Measurements from ENCODE around the gene TIMM8B.
"Not testable (repeated sequence)": the region's sequence is repeated elsewhere in the genome, so short reads cannot be mapped to it uniquely, and the experiment has no call there.

Gene TIMM8B

GRCh38 chr11:112073941-112074811 is 12.4 kb downstream of the TIMM8B start, which contains the start of the genes NKAPD1 and PIH1D2:
TSS of gene NKAPD1 (plus strand) at chr11:112074299. CDS start at chr11:112075575, 1,276 bp downstream.
TSS of gene PIH1D2 (minus strand) at chr11:112074017. CDS start at chr11:112073174, 843 bp downstream.
- DNase-seq (ENCODE audit: low read depth), result peak; percentile 70

DNA sequence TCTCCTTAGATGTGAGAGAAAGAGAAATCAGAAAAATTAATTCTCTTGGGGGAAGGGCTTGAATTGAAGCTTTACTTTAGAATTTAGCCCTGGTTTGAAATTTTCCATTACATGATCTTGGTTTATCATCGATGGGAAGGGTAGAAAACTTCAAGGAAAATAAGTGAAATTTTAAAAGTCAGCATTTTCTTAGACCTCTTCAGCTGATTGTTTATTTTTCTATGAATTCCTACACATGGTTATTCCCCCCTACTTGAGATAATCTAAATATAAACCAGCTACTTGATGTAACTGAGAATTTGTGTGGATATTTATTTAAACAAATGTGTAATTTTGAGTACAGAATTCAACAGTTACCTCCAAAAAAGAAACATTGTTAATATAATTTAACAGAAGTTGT is 23.6 kb downstream of the TIMM8B start:
- DNase-seq (ENCODE audit: low read depth), result no peak

- DNase-seq (ENCODE audit: low read depth), result no peak
Observed at GRCh38 chr11:112058103-112058502, 28.5 kb downstream of the TIMM8B start.

GRCh38 chr11:112057170-112057569 is 29.4 kb downstream of the TIMM8B start:
- DNase-seq (ENCODE audit: low read depth), result no peak

DNA sequence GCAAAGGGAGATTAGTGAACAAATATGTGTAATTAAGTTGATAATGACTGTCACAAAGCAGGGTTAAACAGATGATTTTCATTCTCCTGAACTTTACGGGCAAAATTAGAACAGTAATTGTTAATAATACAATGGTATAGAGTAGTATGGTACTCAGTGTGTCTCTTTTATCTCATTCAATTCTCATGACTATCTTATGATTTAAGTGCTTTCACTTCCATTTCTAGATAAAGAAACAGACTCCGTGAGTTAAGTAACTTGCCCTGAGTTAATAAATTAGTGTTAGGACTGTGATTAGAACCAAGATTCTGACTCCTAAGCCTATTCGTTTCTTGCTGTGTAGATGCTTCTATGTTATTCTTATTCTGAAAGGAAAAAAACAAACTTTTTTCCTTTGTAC is 34.8 kb downstream of the TIMM8B start:
- no peak for DNase-seq (ENCODE audit: low read depth)

DNA sequence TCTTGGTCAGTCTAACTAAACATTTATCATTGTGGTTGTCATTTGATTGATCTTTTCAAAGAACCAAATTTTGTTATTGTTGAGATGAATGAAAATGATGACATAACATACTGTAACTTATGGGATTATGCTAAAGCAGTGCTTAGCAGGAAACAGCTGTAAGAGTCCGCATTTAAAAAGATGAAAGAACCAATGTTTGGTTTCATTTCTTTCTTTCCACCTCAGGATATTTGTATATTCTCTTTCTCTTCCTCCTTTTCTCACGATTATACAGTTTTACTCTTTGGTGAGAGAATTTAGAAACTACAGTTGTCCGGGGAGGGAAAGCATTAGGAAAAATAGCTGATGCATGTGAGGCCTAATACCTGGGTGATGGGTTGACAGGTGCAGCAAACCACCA is 35.8 kb downstream of the TIMM8B start:
- DNase-seq (ENCODE audit: low read depth), result no peak

DNA sequence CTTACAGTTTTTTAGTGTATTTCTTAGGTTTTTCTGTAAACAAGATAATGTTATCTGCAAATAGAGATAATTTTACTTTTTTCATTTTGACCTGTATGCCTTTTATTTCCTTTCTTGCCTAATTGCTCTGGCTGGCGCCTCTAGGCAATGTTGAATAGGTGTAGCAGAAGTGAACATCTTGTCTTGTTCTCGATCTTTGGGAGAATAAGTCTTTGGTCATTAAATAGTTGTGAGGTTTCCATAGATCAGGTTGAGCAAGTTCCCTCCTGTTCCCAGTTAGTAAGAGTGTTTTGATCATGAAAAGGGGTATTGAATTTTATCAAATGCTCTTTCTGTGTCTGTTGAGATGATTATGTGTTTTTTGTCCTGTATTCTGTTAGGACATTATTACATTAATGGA is 36.8 kb downstream of the TIMM8B start:
- no peak for DNase-seq (ENCODE audit: low read depth)

GRCh38 chr11:112048256-112048655 is 38.3 kb downstream of the TIMM8B start:
- DNase-seq (ENCODE audit: low read depth), result not testable (repeated sequence)

GRCh38 chr11:112046647-112047046 is 39.9 kb downstream of the TIMM8B start:
- DNase-seq (ENCODE audit: low read depth), result not testable (repeated sequence)

DNA sequence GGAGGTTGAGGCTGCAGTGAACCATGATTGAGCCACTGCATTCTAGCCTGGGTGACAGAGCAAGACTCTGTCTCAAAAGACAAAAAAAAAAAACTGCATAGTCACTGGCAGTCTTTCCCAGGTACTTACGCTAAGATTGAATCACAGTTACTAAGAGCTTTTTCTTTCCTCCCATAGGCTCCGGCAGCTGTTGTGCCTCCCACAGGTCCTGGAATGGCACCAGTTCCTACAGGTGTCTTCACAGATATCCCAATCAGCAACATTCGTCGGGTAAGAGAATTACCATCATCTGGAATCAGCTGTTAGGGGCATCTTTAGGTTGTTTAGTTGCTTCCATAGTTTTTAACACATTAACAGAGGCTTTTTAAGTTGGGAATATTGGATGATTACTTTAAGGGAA is 41.6 kb downstream of the TIMM8B start:
- DNase-seq (ENCODE audit: low read depth), result no peak

DNA sequence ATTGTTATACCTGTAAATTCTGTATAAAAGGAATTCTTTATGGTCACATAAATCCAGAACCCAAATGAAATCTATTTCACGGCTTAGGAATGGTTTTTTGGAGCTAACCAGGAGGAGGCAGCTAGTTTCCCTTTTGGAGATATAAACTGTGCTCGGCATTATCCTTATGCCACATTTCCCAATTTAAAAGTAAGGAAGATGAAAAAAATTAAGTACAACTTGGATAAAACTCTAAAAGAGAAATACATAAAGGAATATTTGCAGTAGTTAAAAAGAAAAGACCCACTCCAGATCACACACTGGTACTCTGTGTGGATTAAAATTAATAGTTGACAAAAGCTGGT is 43.6 kb downstream of the TIMM8B start:
- no peak for DNase-seq (ENCODE audit: low read depth)

- no peak for DNase-seq (ENCODE audit: low read depth)
Observed at GRCh38 chr11:112042161-112042960, 44.2 kb downstream of the TIMM8B start.

DNA sequence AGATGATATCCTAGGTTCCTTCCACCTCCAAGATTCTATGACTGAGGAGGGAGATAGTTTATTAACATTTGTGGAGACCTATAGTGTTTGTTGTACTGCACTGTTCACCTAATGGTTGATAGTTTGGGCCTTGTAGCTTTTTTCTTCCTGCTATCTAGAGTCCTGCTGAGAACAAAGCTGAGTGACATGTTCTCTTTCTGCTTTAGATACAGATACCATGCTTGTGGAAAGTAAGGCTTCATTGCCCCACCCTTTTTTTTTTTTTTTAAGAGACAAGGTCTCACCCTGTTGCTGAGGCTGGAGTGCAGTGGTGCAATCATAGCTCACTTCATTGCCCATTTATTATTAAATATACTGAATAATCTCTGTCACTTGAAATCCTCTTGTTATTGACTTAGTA is 49.0 kb downstream of the TIMM8B start:
- DNase-seq (ENCODE audit: low read depth), result no peak
